Ascending aorta (tissue), 2 donors: ENCODE results near the gene NPPC. TPM values are rescaled to one million over a fixed set of nuclear protein-coding genes. Genes with fewer than 3 reads are reported as not detected.

Source experiments
- DNase-seq, 2 donors: peaks; one replicate each; pipeline ENCODE4 v3.0.0-alpha.2; 2019; ENCODE audit warnings: low spot score in 2 of 2
- H3K27ac ChIP-seq, 2 donors: fragments of 200-600 bp; sonication (generic); one replicate each; pipeline ENCODE4 v1.5.1; 2016 to 2017; ENCODE audit warnings: mild to moderate bottlenecking in 1 of 2
- H3K27me3 ChIP-seq: fragments of 200-600 bp; sonication (generic); one replicate; pipeline ENCODE4 v1.5.1; 2017
- H3K36me3 ChIP-seq, 2 donors: fragments of 200-600 bp; sonication (generic); one replicate each; pipeline ENCODE4 v1.5.1; 2016
- H3K4me1 ChIP-seq, 2 donors: fragments of 200-600 bp; sonication (generic); one replicate each; pipeline ENCODE4 v1.5.1; 2016 to 2017; ENCODE audit warnings: mild to moderate bottlenecking in 1 of 2
- H3K4me3 ChIP-seq, 2 donors: fragments of 200-600 bp; sonication (generic); one replicate each; pipeline ENCODE4 v1.5.1; 2016 to 2017; ENCODE audit warnings: mild to moderate bottlenecking in 1 of 2
- H3K9me3 ChIP-seq, 2 donors: fragments of 200-600 bp; sonication (generic); one replicate each; pipeline ENCODE4 v1.5.1; 2016
- intact Hi-C: fragments of 100-400 bp; cut with DNase I; formaldehyde crosslinking; loops from one replicate; pipeline ENCODE4 v1.15.1; 2023
- total RNA-seq: library from RNA; depleted of rRNA; stranded (reverse); fragments of >200 nt; gene quantifications from one replicate; pipeline ENCODE4 v1.1.0, GENCODE V29; 2016
- TF ChIP-seq, protein P1 (sequence below), 3 experiments: fragments of 200-600 bp in 2 of 3; fragments of 450-650 bp in 1 of 3; sonication (generic) in 2 of 3; IDR thresholded peaks; one replicate each; pipeline ENCODE4 v1.5.1; 2016 to 2019; ENCODE audit warnings: antibody characterized with exemption in 3 of 3, mild to moderate bottlenecking in 1 of 3, moderate library complexity in 1 of 3

Gene NPPC
- total RNA-seq, 1 donor from 2014 or later, result not detected

DNA sequence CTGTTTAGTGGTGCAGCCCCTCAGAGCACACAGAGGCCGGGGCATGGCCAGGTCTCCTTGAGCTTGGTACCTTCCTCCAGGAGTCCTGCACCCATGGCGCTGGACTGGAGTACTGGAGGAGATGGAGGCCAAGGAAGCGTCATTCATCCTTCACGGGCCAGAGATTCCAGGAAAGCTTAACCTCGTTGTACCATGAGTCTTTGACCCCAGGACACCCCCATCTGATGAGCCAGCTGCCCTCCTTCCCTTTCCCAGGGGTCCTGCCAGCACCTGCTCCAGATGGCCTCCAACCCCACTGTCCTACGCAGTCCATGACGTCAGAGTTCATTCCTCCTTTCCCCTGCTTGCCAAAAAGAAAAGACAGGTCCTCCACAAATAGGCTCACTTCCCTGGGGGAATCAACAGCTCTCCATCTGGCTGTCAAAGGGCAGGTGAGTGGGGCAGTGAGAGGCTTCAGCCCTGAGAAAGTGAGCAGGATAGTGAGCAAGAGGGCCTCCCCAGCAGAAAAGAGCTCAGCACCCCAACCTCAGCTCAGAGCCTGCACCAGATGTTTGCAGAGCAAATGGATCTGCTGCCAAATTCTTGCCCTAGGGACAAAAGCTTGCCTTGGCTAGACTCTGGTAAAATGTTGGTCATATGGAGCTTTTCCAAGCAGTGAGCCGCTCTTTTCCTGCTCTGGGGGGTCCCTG lies 4.5 kb upstream of the NPPC start:
- H3K27me3 ChIP-seq, result no peaks in the 10 kb centered on the region
- DNase-seq, result peak in 1 of 2 donors; percentile 47
- H3K36me3 ChIP-seq, result no peaks in the 10 kb centered on the region
- no peak overlapping the region for H3K4me3 ChIP-seq
- H3K27ac ChIP-seq, result no peak overlapping the region
- no peaks in the 10 kb centered on the region for H3K9me3 ChIP-seq
- peaks cover 3 to 7% of the 10 kb centered on the region in 2 donors for H3K4me1 ChIP-seq
- TF ChIP-seq, protein P1, sequence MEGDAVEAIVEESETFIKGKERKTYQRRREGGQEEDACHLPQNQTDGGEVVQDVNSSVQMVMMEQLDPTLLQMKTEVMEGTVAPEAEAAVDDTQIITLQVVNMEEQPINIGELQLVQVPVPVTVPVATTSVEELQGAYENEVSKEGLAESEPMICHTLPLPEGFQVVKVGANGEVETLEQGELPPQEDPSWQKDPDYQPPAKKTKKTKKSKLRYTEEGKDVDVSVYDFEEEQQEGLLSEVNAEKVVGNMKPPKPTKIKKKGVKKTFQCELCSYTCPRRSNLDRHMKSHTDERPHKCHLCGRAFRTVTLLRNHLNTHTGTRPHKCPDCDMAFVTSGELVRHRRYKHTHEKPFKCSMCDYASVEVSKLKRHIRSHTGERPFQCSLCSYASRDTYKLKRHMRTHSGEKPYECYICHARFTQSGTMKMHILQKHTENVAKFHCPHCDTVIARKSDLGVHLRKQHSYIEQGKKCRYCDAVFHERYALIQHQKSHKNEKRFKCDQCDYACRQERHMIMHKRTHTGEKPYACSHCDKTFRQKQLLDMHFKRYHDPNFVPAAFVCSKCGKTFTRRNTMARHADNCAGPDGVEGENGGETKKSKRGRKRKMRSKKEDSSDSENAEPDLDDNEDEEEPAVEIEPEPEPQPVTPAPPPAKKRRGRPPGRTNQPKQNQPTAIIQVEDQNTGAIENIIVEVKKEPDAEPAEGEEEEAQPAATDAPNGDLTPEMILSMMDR (IDR thresholded peaks at IDR 0.05), result no peak
- intact Hi-C loops, result no loop called here

DNA sequence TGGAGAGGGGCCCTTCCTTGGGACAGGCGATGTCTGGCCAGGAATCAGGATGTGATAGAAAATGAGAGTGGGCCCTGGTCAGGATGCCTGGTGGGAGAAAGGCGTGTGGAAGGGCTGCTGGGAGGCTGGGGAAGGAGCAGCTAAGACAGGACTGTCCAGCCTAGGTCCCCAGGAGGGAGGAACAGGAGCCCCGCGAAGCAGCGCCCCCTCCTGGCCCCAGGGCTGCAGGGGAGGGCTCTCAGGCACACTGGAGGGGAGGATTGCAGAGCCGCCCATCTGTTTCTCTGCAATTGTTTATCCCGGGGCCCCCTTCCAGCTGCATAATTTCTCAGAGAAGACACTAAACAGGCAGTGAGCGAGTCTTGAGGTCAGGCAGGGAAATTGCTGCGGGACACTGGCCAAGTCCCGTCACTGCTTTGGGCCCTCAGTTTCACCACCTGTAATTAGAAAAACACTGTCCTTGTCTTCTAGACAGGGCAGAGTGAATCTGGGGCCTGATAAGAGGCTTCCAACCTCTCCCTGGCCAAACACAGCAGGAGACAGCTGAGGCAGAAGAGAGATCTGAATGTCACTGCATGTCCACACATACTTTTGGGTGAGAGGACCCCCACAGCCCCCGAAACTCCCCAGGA lies 3.9 kb upstream of the NPPC start:
- H3K27ac ChIP-seq, result no peak overlapping the region
- H3K4me3 ChIP-seq, result no peak overlapping the region
- H3K4me1 ChIP-seq, result peaks cover 8 to 9% of the 10 kb centered on the region in 2 donors
- no peaks in the 10 kb centered on the region for H3K9me3 ChIP-seq
- TF ChIP-seq, protein P1 (IDR thresholded peaks at IDR 0.05), result no peak
- no peaks in the 10 kb centered on the region for H3K27me3 ChIP-seq
- no peaks in the 10 kb centered on the region for H3K36me3 ChIP-seq
- DNase-seq, result peak in 1 of 2 donors; percentile 40
- intact Hi-C loops, result loop anchor here (5.0 to 10.0 kb wide), 2 partner anchors 397 to 595 kb away; partner anchors contain the start of genes CHRND and PRSS56

DNA sequence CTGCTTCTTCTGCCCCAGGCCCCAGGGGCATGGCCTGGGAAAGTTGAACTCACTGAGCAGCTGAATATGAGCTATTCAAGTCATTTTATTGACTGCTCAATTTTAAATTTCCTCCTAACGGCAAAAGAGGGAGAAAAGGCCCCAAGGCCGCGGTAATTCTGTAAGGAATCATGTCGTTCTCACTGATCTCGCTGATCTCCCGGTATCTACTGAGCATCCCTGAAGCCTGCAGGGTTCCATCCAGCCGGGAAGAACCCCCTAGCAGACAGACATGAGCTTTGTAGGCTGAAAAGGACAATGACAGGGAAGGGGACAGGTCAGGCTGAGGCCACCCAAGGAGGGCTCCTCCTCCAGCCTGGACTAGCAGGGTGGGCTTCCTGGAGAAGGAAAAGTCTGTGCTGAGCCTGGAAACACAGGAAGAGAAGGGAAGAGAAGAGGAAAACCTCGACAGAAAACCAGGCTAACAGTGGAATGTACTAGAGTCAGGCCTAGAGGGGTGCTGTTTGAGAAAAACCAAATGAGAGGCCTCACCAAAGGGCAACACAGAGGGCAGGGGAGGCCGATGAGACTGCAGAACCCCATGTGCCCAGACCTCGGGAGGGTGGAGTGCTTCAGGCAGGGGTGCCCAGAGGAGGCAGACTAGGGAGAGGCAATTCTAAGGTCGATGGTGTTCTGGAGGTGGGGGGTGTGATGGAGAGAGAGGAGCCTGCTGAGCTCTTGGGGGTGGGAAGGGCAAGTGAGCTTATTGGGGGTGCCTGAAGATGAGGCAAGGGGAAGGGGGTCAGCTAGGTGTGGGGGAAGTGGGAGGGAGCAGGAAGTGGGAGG lies 2.9 kb upstream of the NPPC start:
- no peaks in the 10 kb centered on the region for H3K36me3 ChIP-seq
- intact Hi-C loops, result loop anchor here (5.0 to 10.0 kb wide), 2 partner anchors 398 to 596 kb away; partner anchors contain the start of genes CHRND and PRSS56
- DNase-seq, result peak in 1 of 2 donors; percentile 21
- H3K27ac ChIP-seq, result no peak overlapping the region
- no peaks in the 10 kb centered on the region for H3K9me3 ChIP-seq
- TF ChIP-seq, protein P1 (IDR thresholded peaks at IDR 0.05), result no peak
- peaks cover 8 to 9% of the 10 kb centered on the region in 2 donors for H3K4me1 ChIP-seq
- no peaks in the 10 kb centered on the region for H3K27me3 ChIP-seq
- no peak overlapping the region for H3K4me3 ChIP-seq

DNA sequence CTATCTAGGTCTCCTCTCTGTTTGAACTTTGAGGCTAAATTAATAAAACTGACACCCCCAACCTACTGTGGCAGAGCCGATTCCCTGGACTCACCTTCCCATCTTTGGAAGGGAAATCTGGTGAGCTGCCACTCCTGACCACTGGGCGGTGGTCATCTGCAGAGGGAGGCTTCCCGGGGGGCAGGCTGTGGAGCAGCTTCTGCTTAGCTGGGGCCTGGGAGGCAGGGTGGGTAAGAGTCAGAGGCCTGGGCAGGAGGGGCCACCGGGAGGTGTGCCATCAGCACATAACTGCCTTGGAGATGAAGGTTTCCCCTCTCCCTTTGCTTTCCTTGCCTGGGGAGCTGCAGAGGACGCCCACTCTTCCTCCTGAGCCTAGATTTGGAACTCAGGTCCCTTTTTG lies 2.3 kb upstream of the NPPC start:
- Histone ChIP-seq H3K9me3 (no peaks in the 10 kb centered on the region), H3K36me3 (no peaks in the 10 kb centered on the region), H3K27me3 (no peaks in the 10 kb centered on the region), H3K4me3 (no peak overlapping the region), H3K27ac (no peak overlapping the region), H3K4me1 (peaks cover 8 to 9% of the 10 kb centered on the region in 2 donors)
- TF ChIP-seq, protein P1 (IDR thresholded peaks at IDR 0.05), result no peak
- intact Hi-C loops, result loop anchor here (5.0 to 10.0 kb wide), 2 partner anchors 399 to 596 kb away; partner anchors contain the start of genes CHRND and PRSS56
- peak in 1 of 2 donors; percentile 44 for DNase-seq

DNA sequence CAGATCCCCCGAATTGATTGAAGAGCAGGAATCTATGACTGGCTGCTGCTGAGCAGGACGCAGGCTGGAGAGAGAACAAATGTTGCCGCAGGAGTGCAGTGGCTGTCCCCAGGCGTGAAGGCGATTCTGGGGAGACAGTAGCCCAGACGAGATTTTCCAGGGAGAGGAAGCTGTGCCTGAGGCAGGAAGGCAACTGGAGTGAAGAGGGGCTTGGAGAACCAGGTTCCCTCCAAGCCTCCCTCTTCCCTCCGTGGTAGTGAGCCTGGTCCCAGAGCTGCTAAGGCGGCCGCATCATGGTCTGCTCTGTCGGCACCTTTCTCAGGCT lies 1.3 kb upstream of the NPPC start:
- Histone ChIP-seq H3K4me1 (peaks cover 8 to 9% of the 10 kb centered on the region in 2 donors), H3K27me3 (no peaks in the 10 kb centered on the region), H3K9me3 (no peaks in the 10 kb centered on the region), H3K36me3 (no peaks in the 10 kb centered on the region), H3K4me3 (no peak overlapping the region), H3K27ac (no peak overlapping the region)
- intact Hi-C loops, result loop anchor here (5.0 to 10.0 kb wide), 2 partner anchors 400 to 597 kb away; partner anchors contain the start of genes CHRND and PRSS56
- DNase-seq, result peak in 1 of 2 donors; percentile 31
- TF ChIP-seq, protein P1 (IDR thresholded peaks at IDR 0.05), result no peak
